Stomach smooth muscle (tissue), 2 donors: Measurements from ENCODE around the gene HIF3A.

Source experiments
- H3K27ac ChIP-seq: one replicate; pipeline ENCODE4 v1.7.0; 2013; ENCODE audit warnings: mild to moderate bottlenecking, low read length, inconsistent platforms
- H3K27me3 ChIP-seq, 2 donors: one replicate each; pipeline ENCODE4 v1.7.0; 2013; ENCODE audit warnings: low read length in 2 of 2; ENCODE audit not compliant: insufficient read depth in 2 of 2, control insufficient read depth in 1 of 2
- H3K36me3 ChIP-seq, 2 donors: one replicate each; pipeline ENCODE4 v1.7.0; 2013; ENCODE audit warnings: low read length in 2 of 2; ENCODE audit not compliant: control insufficient read depth in 2 of 2, insufficient read depth in 2 of 2
- H3K4me1 ChIP-seq: one replicate; pipeline ENCODE4 v1.7.0; 2013; ENCODE audit warnings: low read length; ENCODE audit not compliant: control insufficient read depth, insufficient read depth
- H3K4me3 ChIP-seq, 2 donors: one replicate each; pipeline ENCODE4 v1.7.0; 2013; ENCODE audit warnings: low read length in 2 of 2
- H3K9ac ChIP-seq, 2 donors: one replicate each; pipeline ENCODE4 v1.7.0; 2013; ENCODE audit warnings: low read length in 2 of 2, mild to moderate bottlenecking in 1 of 2
- H3K9me3 ChIP-seq, 2 donors: one replicate each; pipeline ENCODE4 v1.7.0; 2013; ENCODE audit warnings: low read length in 2 of 2; ENCODE audit not compliant: control insufficient read depth in 2 of 2
- donor health status: healthy.
- donor health status: Pancreatic carcinoma.

The HIF3A gene

DNA sequence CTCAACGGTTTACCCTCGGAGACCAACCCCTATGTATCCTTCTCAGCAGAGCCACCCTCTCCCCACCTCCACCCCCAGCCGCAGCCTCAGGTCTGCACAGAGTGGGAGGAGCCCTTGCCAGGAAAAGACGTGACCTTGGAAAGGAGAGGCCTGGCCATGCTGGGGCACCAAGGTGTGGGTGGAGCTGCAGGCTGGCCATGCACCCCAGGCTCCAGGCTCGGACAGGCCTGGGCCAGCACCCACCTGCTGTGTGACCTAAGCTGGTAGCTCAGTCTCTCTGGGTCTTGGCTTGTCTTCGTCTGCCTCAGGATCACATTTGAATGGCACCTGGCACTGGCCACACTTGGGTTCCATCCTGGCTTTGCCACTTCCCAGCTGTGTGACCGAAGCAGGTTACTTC, 87.0 kb downstream of the HIF3A start:
- Histone ChIP-seq H3K9me3 (no peaks in the 10 kb centered on the region), H3K9ac (no peak overlapping the region), H3K27me3 (no peaks in the 10 kb centered on the region), H3K4me1 (peaks cover 7% of the 10 kb centered on the region), H3K36me3 (peaks cover 34 to 50% of the 10 kb centered on the region in 2 donors), H3K4me3 (no peak overlapping the region), H3K27ac (no peak overlapping the region)

GRCh38 chr19:46384396-46384795, 87.6 kb downstream of the HIF3A start:
- Histone ChIP-seq H3K27ac (no peak overlapping the region), H3K36me3 (peaks cover 36 to 51% of the 10 kb centered on the region in 2 donors), H3K27me3 (no peaks in the 10 kb centered on the region), H3K4me1 (peaks cover 1% of the 10 kb centered on the region), H3K4me3 (no peak overlapping the region), H3K9me3 (no peaks in the 10 kb centered on the region), H3K9ac (no peak overlapping the region)

GRCh38 chr19:46385636-46386035, 88.8 kb downstream of the HIF3A start:
- Histone ChIP-seq H3K4me3 (no peak overlapping the region), H3K9me3 (no peaks in the 10 kb centered on the region), H3K9ac (no peak overlapping the region), H3K36me3 (peaks cover 44 to 57% of the 10 kb centered on the region in 2 donors), H3K27ac (no peak overlapping the region), H3K4me1 (no peaks in the 10 kb centered on the region), H3K27me3 (no peaks in the 10 kb centered on the region)

GRCh38 chr19:46386151-46386550, 89.3 kb downstream of the HIF3A start:
- Histone ChIP-seq H3K4me3 (no peak overlapping the region), H3K9me3 (no peaks in the 10 kb centered on the region), H3K4me1 (no peaks in the 10 kb centered on the region), H3K27me3 (no peaks in the 10 kb centered on the region), H3K27ac (no peak overlapping the region), H3K36me3 (peaks cover 43 to 57% of the 10 kb centered on the region in 2 donors), H3K9ac (no peak overlapping the region)

GRCh38 chr19:46386996-46387712, 90.3 kb downstream of the HIF3A start:
- Histone ChIP-seq H3K27me3 (no peaks in the 10 kb centered on the region), H3K27ac (no peak overlapping the region), H3K9ac (no peak overlapping the region), H3K36me3 (peaks cover 40 to 56% of the 10 kb centered on the region in 2 donors), H3K9me3 (no peaks in the 10 kb centered on the region), H3K4me1 (peaks cover 1% of the 10 kb centered on the region), H3K4me3 (no peak overlapping the region)

GRCh38 chr19:46387713-46388130, 90.9 kb downstream of the HIF3A start:
- Histone ChIP-seq H3K27me3 (no peaks in the 10 kb centered on the region), H3K36me3 (peaks cover 40 to 53% of the 10 kb centered on the region in 2 donors), H3K9ac (no peak overlapping the region), H3K4me1 (peaks cover 7% of the 10 kb centered on the region), H3K4me3 (no peak overlapping the region), H3K27ac (no peak overlapping the region), H3K9me3 (no peaks in the 10 kb centered on the region)

- Histone ChIP-seq H3K27ac (no peak overlapping the region), H3K27me3 (no peaks in the 10 kb centered on the region), H3K36me3 (peaks cover 40 to 48% of the 10 kb centered on the region in 2 donors), H3K9me3 (no peaks in the 10 kb centered on the region), H3K4me1 (peaks cover 8% of the 10 kb centered on the region), H3K9ac (no peak overlapping the region), H3K4me3 (no peak overlapping the region)
These were observed 91.7 kb downstream of the HIF3A start for GRCh38 chr19:46388311-46389095.

DNA sequence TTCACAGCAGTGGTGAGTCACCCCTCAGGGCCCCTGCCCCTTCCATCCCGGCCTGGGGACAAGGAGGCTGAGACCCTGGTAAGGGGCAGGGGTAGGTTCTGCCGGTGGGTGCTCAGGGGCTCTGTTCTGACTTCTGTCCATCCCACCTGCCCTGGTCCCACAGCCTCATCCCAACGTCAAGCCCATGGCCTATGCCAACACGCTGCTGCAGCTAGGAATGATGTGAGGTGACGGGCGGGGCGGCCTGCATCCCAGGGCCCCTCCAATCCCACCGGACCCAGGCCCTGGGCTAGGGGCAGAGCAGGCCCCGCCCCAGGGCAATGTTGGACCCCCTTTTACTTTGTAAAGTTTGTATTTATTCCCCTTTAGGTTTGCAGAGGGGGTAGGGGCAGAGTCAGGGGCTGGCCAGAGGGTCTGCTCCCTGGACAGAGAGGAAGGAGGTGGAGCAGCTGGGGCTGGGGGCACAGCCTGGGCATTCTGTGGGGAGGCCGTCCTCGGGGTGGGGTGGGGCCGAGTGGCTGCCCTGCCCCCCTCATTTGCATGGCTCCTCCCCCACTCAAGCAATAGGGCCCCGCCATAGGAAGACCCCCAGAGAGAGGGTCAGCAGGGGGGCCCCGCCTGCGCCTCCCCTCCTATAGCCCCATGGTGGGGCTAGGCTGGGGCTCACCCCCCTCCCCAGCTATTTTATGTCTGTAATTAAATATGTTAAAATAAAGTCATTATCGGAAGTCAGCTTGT, 93.4 kb downstream of the HIF3A start:
- H3K9ac ChIP-seq, result no peak overlapping the region
- H3K36me3 ChIP-seq, result peaks cover 29 to 37% of the 10 kb centered on the region in 2 donors
- peaks cover 8% of the 10 kb centered on the region for H3K4me1 ChIP-seq
- H3K9me3 ChIP-seq, result no peaks in the 10 kb centered on the region
- no peak overlapping the region for H3K27ac ChIP-seq
- H3K4me3 ChIP-seq, result no peak overlapping the region
- H3K27me3 ChIP-seq, result no peaks in the 10 kb centered on the region

DNA sequence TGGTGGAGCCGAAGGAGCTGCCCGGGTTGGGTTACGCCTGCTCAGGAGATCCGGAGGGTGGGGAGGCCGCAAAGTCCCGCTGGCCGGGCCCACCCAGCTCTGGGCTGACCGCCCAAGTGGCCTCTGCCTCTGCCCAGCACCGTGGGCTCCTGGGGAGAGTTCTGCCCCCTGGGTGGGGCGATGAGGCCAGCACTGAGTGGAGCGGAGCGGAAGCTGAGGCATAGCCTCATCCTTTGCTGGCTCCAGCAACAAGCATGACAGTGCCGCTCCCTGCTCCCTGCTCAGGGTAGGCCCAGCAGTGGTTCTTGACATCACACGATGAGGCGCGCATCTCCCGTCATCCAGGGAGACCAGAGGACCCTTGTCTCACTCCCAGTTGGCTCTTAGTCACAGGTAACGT, 94.0 kb downstream of the HIF3A start:
- H3K4me1 ChIP-seq, result peaks cover 8% of the 10 kb centered on the region
- no peak overlapping the region for H3K9ac ChIP-seq
- no peaks in the 10 kb centered on the region for H3K9me3 ChIP-seq
- H3K27ac ChIP-seq, result no peak overlapping the region
- peaks cover 29 to 37% of the 10 kb centered on the region in 2 donors for H3K36me3 ChIP-seq
- H3K27me3 ChIP-seq, result no peaks in the 10 kb centered on the region
- no peak overlapping the region for H3K4me3 ChIP-seq

DNA sequence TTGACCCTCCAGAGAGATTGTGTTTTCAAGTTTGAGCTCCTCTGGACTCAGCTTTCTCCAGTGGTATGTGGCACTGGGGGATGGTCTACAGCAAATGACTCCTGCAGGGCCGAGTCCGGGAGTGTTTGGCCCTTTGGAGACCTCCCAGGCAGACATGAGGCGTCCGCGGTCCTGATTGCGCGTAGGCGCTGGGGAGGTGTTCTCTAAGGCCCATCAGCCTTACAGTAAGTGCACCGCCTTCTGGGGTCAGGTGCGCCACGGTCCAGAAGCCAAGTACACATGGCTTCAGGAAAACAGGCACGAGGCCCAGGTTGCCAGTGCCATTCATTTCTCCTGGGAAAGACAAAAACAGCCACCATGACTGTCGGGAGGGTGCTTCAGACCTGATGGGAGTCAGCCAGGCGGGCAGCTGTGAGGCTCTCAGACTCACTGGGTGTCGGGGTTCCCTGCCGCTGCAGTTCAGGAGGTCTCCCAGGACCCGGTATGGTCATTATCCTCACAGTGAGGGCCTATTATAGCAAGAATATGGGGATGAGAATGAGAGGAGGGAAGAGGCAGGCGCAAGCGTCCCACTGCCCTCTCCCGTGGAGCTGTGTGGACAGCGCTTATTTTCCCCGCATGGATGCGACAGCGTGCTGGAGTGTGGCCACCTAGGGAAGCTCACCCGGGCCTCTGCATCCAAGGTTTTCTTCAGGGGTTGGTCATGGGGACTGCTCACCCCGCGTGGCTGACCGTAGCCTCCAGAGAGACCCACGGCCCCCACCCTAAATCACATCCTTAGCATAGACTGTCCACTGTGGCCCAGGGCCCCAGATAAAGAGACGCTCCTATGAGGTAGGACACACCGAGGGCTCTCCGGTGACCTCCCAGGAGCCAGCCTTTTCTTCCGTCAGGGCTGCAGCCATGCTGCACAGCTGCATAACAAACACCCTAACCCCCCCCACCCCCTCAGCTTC, 94.7 kb downstream of the HIF3A start:
- Histone ChIP-seq H3K9ac (no peak overlapping the region), H3K27ac (no peak overlapping the region), H3K4me3 (no peak overlapping the region), H3K4me1 (peaks cover 8% of the 10 kb centered on the region), H3K9me3 (no peaks in the 10 kb centered on the region), H3K36me3 (peaks cover 29 to 37% of the 10 kb centered on the region in 2 donors), H3K27me3 (no peaks in the 10 kb centered on the region)
